IMR-90 (cell line): ENCODE data around the gene GOLGA8Q.
"Not testable (repeated sequence)": the region's sequence is repeated elsewhere in the genome, so short reads cannot be mapped to it uniquely, and the experiment has no call there.

Source experiments
- CEBPB ChIP-seq: IDR thresholded peaks from 2 replicates; pipeline ENCODE4 v1.6.1; 2012; ENCODE audit warnings: low read depth, low read length, improper control_type of control experiment
- ELK1 ChIP-seq: fragments of 150-350 bp; IDR thresholded peaks from 2 replicates; pipeline ENCODE4 v1.6.1; 2016; ENCODE audit warnings: low read depth, mild to moderate bottlenecking, low read length, moderate library complexity, borderline replicate concordance
- FOS ChIP-seq: fragments of 150-350 bp; IDR thresholded peaks from 2 replicates; pipeline ENCODE4 v1.6.1; 2016; ENCODE audit warnings: low read depth, low read length
- MAZ ChIP-seq: IDR thresholded peaks from 2 replicates; pipeline ENCODE4 v1.6.1; 2012; ENCODE audit warnings: low read depth, mild to moderate bottlenecking, low read length, improper control_type of control experiment, moderate library complexity, borderline replicate concordance
- MXI1 ChIP-seq: IDR thresholded peaks from 2 replicates; pipeline ENCODE4 v1.6.1; 2012; ENCODE audit warnings: low read depth, mild to moderate bottlenecking, low read length, moderate library complexity, borderline replicate concordance
- NFE2L2 ChIP-seq: fragments of 150-350 bp; IDR thresholded peaks from 2 replicates; pipeline ENCODE4 v1.6.1; 2016; ENCODE audit warnings: low read depth, mild to moderate bottlenecking, low read length
- POLR2A ChIP-seq: IDR thresholded peaks from 2 replicates; pipeline ENCODE4 v1.6.1; 2012; ENCODE audit warnings: mild to moderate bottlenecking, low read depth, low read length
- RAD21 ChIP-seq: IDR thresholded peaks from 2 replicates; pipeline ENCODE4 v1.6.1; 2012; ENCODE audit warnings: low read length, improper control_type of control experiment
- RCOR1 ChIP-seq: IDR thresholded peaks from 2 replicates; pipeline ENCODE4 v1.6.1; 2012; ENCODE audit warnings: mild to moderate bottlenecking, low read length, improper control_type of control experiment; ENCODE audit not compliant: insufficient replicate concordance
- SMC3 ChIP-seq: fragments of 150-350 bp; IDR thresholded peaks from 2 replicates; pipeline ENCODE4 v1.6.1; 2016; ENCODE audit warnings: low read depth, mild to moderate bottlenecking, antibody characterized with exemption, low read length, moderate library complexity
- TF ChIP-seq, protein P1 (sequence below): conservative IDR thresholded peaks from 2 replicates; pipeline ENCODE4 v1.5.1; 2012; ENCODE audit warnings: mild to moderate bottlenecking, low read depth, low read length, improper control_type of control experiment
- TF ChIP-seq, protein P2 (sequence below): fragments of 150-350 bp; IDR thresholded peaks from 2 replicates; pipeline ENCODE4 v1.6.1; 2017; ENCODE audit warnings: mild to moderate bottlenecking, antibody characterized with exemption, low read length, low read depth

DNA sequence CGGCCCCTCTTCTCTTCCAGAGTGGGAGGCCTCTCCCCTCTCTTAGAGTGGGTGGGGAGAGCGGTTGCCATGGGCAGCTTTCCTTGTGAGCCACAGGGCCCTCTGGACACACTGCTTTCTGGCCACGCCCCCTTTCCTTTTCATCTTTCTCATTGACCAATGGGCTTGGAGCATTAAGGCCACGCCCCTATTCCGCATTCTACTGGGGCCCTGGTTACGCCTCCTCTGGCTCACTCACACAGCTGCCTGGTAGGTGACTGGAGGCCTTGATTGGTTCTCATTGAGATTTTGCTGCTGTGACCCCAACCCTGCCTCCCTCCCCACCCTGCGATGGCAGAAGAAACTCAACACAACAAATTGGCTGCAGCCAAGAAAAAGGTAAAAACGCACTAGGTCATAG lies 51.9 kb downstream of the GOLGA8Q start, which contains the start of gene GOLGA8H:
- not testable (repeated sequence) for TF ChIP-seq CEBPB, RAD21, POLR2A, FOS, RCOR1, NFE2L2, MXI1, SMC3, ELK1, MAZ
- TF ChIP-seq, protein P1, sequence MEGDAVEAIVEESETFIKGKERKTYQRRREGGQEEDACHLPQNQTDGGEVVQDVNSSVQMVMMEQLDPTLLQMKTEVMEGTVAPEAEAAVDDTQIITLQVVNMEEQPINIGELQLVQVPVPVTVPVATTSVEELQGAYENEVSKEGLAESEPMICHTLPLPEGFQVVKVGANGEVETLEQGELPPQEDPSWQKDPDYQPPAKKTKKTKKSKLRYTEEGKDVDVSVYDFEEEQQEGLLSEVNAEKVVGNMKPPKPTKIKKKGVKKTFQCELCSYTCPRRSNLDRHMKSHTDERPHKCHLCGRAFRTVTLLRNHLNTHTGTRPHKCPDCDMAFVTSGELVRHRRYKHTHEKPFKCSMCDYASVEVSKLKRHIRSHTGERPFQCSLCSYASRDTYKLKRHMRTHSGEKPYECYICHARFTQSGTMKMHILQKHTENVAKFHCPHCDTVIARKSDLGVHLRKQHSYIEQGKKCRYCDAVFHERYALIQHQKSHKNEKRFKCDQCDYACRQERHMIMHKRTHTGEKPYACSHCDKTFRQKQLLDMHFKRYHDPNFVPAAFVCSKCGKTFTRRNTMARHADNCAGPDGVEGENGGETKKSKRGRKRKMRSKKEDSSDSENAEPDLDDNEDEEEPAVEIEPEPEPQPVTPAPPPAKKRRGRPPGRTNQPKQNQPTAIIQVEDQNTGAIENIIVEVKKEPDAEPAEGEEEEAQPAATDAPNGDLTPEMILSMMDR = not testable (repeated sequence)
- TF ChIP-seq, protein P2, sequence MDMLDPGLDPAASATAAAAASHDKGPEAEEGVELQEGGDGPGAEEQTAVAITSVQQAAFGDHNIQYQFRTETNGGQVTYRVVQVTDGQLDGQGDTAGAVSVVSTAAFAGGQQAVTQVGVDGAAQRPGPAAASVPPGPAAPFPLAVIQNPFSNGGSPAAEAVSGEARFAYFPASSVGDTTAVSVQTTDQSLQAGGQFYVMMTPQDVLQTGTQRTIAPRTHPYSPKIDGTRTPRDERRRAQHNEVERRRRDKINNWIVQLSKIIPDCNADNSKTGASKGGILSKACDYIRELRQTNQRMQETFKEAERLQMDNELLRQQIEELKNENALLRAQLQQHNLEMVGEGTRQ = not testable (repeated sequence)
